HG03280 (cell line): ENCODE data around the gene VBP1.
"Not testable (repeated sequence)": the region's sequence is repeated elsewhere in the genome, so short reads cannot be mapped to it uniquely, and the experiment has no call there.

Experiments used
- ATAC-seq: cut with Tn5 transposase; IDR thresholded peaks from one replicate; pipeline ENCODE4 v1.9.1; 2021; ENCODE audit warnings: mild to moderate bottlenecking, moderate library complexity; ENCODE audit not compliant: unreplicated experiment

VBP1 gene

GRCh38 chrX:155263854-155264628 is 47.8 kb downstream of the VBP1 start, which contains the start of gene RAB39B:
Gene RAB39B, minus strand, starts transcription at chrX:155264491. Its CDS starts 203 bp downstream, at chrX:155264288.
- peak; percentile 95 for ATAC-seq

GRCh38 chrX:155266439-155266838 is 50.2 kb downstream of the VBP1 start:
- ATAC-seq, result no peak

- ATAC-seq, result not testable (repeated sequence)
Observed at GRCh38 chrX:155267995-155268394, 51.7 kb downstream of the VBP1 start.

GRCh38 chrX:155270969-155271368 is 54.7 kb downstream of the VBP1 start:
- no peak for ATAC-seq

- no peak for ATAC-seq
Observed at GRCh38 chrX:155279873-155280272, 63.6 kb downstream of the VBP1 start.
